OCI-LY7 (cell line): ENCODE results near the gene IGSF23.

Source experiments
- EZH2phosphoT487 ChIP-seq: fragments of 200-600 bp; sonication (generic); IDR thresholded peaks from 2 replicates; pipeline ENCODE4 v1.6.1; 2018; ENCODE audit warnings: low read depth, borderline replicate concordance, mild to moderate bottlenecking, mixed run types, antibody characterized with exemption, low read length, moderate library complexity, mixed read lengths
- TF ChIP-seq, protein P1 (sequence below): fragments of 200-600 bp; sonication (generic); conservative IDR thresholded peaks from 2 replicates; pipeline ENCODE4 v1.5.1; 2014; ENCODE audit warnings: mild to moderate bottlenecking, antibody characterized with exemption, low read length, moderate library complexity, mixed read lengths

DNA sequence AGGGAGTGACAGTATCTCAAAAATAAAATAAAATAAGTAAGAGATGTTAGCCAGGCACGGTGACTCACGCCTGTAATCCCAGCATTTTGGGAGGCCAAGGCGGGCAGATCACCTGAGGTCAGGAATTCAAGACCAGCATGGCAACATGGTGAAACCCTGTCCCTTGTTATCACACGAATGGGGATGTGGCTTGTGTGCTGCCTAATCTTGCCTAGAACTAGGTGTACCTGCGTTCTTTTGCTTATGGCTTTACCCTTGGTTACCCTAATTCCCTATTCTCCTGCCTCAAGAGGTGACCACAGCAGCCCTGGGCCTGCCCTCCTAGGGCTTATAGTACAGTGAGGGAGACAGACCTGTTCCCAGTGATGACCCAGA lies 24.0 kb downstream of the IGSF23 start:
- TF ChIP-seq EZH2phosphoT487: no peak
- TF ChIP-seq, protein P1, sequence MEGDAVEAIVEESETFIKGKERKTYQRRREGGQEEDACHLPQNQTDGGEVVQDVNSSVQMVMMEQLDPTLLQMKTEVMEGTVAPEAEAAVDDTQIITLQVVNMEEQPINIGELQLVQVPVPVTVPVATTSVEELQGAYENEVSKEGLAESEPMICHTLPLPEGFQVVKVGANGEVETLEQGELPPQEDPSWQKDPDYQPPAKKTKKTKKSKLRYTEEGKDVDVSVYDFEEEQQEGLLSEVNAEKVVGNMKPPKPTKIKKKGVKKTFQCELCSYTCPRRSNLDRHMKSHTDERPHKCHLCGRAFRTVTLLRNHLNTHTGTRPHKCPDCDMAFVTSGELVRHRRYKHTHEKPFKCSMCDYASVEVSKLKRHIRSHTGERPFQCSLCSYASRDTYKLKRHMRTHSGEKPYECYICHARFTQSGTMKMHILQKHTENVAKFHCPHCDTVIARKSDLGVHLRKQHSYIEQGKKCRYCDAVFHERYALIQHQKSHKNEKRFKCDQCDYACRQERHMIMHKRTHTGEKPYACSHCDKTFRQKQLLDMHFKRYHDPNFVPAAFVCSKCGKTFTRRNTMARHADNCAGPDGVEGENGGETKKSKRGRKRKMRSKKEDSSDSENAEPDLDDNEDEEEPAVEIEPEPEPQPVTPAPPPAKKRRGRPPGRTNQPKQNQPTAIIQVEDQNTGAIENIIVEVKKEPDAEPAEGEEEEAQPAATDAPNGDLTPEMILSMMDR: no peak
